ENCODE results near the gene ABCD2.

DNA sequence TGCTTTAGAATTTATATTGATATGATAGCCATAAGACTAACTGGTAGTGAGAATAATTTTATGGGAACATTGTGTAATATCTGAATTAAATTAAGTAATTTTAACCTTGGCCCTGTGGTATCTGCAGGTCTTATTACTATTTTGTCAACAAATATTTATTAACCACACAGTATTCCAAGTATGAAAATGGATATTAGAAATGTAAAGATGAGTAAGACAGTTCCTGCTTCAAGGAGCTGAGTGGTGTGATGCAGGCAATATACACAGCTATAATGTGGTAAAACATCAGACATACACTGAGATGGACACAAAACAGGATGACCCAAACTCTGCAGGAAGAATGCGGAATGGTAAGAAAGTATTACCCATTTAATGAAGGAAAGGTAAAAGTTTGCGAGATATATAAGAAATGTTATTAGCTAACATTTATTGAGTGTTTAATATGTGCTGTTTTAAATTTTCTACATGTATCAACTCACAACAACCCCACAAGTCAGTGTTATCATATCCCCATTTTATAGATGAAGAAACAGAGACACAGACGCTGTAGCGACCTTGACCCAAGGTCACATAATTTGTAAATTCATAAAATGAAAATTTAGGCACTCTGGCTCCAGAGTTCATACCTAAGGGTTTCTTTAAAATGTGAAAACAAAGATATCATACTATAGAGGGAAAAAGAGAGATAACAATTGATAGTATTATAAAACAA is 12.7 kb downstream of the ABCD2 start:
- TF ChIP-seq, protein P1, sequence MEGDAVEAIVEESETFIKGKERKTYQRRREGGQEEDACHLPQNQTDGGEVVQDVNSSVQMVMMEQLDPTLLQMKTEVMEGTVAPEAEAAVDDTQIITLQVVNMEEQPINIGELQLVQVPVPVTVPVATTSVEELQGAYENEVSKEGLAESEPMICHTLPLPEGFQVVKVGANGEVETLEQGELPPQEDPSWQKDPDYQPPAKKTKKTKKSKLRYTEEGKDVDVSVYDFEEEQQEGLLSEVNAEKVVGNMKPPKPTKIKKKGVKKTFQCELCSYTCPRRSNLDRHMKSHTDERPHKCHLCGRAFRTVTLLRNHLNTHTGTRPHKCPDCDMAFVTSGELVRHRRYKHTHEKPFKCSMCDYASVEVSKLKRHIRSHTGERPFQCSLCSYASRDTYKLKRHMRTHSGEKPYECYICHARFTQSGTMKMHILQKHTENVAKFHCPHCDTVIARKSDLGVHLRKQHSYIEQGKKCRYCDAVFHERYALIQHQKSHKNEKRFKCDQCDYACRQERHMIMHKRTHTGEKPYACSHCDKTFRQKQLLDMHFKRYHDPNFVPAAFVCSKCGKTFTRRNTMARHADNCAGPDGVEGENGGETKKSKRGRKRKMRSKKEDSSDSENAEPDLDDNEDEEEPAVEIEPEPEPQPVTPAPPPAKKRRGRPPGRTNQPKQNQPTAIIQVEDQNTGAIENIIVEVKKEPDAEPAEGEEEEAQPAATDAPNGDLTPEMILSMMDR (IDR thresholded peaks at IDR 0.05; ENCODE audit: low read depth, low read length), result no peak
- TF ChIP-seq POLR2A (IDR thresholded peaks at IDR 0.05; ENCODE audit: extremely low read depth, insufficient read length) (no peak), MYC (IDR thresholded peaks at IDR 0.05; ENCODE audit: low read depth, low read length) (no peak)
- TF ChIP-seq, protein P2, sequence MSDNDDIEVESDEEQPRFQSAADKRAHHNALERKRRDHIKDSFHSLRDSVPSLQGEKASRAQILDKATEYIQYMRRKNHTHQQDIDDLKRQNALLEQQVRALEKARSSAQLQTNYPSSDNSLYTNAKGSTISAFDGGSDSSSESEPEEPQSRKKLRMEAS (IDR thresholded peaks at IDR 0.05; ENCODE audit: low read depth, low read length), result no peak

Measured in NB4 (cell line).